ENCODE measurements around the gene PUM1.

Gene PUM1

GRCh38 chr1:30900931-30901560 lies 164.5 kb downstream of the PUM1 start:
- Histone ChIP-seq H3K36me3 (no peaks in the 10 kb centered on the region), H3K4me3 (ENCODE audit: low read depth, low read length) (no peak overlapping the region), H3K4me1 (no peaks in the 10 kb centered on the region), H3K9me3 (no peaks in the 10 kb centered on the region), H3K27me3 (no peaks in the 10 kb centered on the region)
- TF ChIP-seq CTCF (IDR thresholded peaks at IDR 0.05; ENCODE audit: low read depth, low read length) = no peak
- no peak for DNase-seq

GRCh38 chr1:30900486-30900885 lies 165.0 kb downstream of the PUM1 start:
- H3K4me1 ChIP-seq = no peaks in the 10 kb centered on the region
- no peaks in the 10 kb centered on the region for H3K27me3 ChIP-seq
- no peak for TF ChIP-seq CTCF (IDR thresholded peaks at IDR 0.05; ENCODE audit: low read depth, low read length)
- H3K36me3 ChIP-seq = no peaks in the 10 kb centered on the region
- DNase-seq = no peak
- no peak overlapping the region for H3K4me3 ChIP-seq (ENCODE audit: low read depth, low read length)
- no peaks in the 10 kb centered on the region for H3K9me3 ChIP-seq

GRCh38 chr1:30899577-30900389 lies 165.7 kb downstream of the PUM1 start:
- Histone ChIP-seq H3K36me3 (no peaks in the 10 kb centered on the region), H3K9me3 (no peaks in the 10 kb centered on the region), H3K4me1 (no peaks in the 10 kb centered on the region), H3K4me3 (ENCODE audit: low read depth, low read length) (no peak overlapping the region), H3K27me3 (no peaks in the 10 kb centered on the region)
- no peak for TF ChIP-seq CTCF (IDR thresholded peaks at IDR 0.05; ENCODE audit: low read depth, low read length)
- no peak for DNase-seq

GRCh38 chr1:30898031-30898815 lies 167.3 kb downstream of the PUM1 start:
- no peaks in the 10 kb centered on the region for H3K27me3 ChIP-seq
- no peaks in the 10 kb centered on the region for H3K36me3 ChIP-seq
- H3K4me3 ChIP-seq (ENCODE audit: low read depth, low read length) = no peak overlapping the region
- DNase-seq = no peak
- H3K4me1 ChIP-seq = no peaks in the 10 kb centered on the region
- H3K9me3 ChIP-seq = no peaks in the 10 kb centered on the region
- no peak for TF ChIP-seq CTCF (IDR thresholded peaks at IDR 0.05; ENCODE audit: low read depth, low read length)

GRCh38 chr1:30896905-30897304 lies 168.6 kb downstream of the PUM1 start:
- no peak for DNase-seq
- no peaks in the 10 kb centered on the region for H3K4me1 ChIP-seq
- no peaks in the 10 kb centered on the region for H3K36me3 ChIP-seq
- H3K4me3 ChIP-seq (ENCODE audit: low read depth, low read length) = no peak overlapping the region
- TF ChIP-seq CTCF (IDR thresholded peaks at IDR 0.05; ENCODE audit: low read depth, low read length) = no peak
- H3K27me3 ChIP-seq = no peaks in the 10 kb centered on the region
- H3K9me3 ChIP-seq = no peaks in the 10 kb centered on the region
